HG02588 (cell line): ENCODE results near the gene CNTRL.
"Not testable (repeated sequence)": the region's sequence is repeated elsewhere in the genome, so short reads cannot be mapped to it uniquely, and the experiment has no call there.

Experiments
- ATAC-seq: cut with Tn5 transposase; IDR thresholded peaks from one replicate; pipeline ENCODE4 v1.9.1; 2021; ENCODE audit warnings: mild to moderate bottlenecking, moderate library complexity; ENCODE audit not compliant: unreplicated experiment

Gene CNTRL

DNA sequence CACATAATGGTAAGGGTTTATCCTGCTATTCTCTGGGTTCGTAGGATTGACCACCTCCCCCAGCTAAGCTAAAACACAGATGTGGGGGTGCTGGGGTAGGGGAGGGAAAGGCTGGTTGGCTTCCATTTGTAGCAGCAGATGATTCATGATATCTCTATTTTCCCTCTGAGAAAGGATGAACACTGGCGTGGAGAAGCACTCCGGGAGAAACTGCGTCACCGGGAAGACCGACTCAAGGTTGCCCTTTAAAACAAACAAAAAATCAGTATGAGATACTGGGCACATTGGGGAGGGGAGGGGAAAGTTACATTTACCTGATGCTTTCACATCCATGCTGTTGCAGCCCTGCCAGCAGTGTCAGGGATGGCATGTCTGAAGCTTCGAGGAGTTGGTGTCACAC lies 98.7 kb downstream of the CNTRL start:
- ATAC-seq = no peak

DNA sequence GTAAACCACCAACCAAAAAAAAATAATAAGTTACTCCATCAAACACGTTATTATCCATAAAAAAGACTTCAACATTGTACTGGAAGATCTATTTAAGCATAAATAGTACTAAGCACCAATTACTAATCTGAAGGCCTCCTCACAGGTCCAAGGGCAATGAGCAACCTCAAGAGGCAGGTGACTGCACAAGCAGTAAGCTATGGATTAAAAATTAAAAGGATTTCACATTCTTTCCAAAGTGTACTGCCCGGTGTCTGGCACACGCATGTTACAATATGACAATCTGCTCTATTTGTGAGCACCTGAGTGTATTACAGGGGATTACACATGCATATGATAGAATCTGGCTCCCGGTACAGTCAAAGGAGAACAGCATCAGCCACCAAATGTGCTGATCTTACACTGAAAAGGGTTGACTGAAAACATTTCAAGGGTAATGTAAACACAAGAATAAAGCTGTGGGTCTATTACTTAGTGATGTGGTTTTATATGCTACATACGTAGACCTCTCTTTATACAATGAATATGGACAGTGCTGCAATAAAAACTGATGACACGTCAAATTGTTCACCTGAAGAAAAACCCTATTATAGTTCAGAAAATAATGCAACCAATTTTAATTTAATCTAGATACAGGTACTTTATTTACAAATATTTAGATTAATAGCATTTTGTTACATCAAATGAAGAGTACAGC lies 104.1 kb downstream of the CNTRL start:
- ATAC-seq = no peak

DNA sequence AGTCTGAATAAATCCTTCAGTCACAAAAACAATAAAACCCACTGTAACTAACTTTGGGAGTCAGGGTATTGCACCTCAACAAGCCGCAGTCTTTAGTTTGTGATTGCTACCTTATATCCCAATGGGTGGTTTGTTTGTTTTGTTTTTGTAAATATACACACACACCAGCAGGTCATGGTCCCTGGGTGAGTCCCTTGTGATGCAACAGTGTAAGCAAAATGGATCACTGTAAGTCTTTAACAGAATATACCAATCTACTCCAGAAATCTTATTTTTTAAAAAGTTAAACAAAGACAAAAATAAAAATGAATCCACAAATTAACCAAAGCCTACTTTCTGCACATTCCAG lies 104.6 kb downstream of the CNTRL start:
- not testable (repeated sequence) for ATAC-seq

DNA sequence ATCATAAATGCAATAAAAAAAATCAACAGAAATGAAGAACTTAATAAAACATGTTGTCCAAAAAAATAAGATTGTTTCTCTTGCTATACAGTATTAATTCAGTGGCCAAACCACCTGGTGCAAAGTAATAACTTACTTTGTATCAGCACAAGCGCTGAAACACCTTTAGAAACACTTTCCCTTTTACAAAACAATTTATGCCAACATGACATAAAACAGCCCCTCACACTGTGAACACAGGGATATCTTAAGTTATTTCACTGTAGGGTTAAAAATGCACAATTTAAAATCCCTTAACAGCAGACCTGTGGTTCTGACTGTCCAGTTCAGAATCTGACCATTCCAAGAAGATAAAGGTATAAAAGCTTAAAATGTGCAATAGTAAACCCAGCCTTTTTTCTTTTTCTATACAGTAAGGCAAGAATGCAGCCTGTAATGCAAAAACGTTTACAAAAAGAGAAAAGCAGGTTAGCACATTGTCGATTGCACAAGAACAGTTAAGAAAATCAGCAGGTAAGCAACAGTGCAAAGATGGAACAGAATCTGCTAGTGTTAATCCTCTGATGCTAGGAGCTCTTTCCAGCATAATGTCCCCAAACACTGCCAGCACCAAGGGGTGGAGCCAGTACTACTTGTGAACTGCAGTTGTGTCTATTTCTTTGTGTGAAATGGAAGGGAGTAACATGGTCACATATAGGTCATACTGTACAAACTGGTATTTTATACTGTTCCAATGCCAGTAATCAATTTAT lies 105.4 kb downstream of the CNTRL start:
- ATAC-seq = no peak

DNA sequence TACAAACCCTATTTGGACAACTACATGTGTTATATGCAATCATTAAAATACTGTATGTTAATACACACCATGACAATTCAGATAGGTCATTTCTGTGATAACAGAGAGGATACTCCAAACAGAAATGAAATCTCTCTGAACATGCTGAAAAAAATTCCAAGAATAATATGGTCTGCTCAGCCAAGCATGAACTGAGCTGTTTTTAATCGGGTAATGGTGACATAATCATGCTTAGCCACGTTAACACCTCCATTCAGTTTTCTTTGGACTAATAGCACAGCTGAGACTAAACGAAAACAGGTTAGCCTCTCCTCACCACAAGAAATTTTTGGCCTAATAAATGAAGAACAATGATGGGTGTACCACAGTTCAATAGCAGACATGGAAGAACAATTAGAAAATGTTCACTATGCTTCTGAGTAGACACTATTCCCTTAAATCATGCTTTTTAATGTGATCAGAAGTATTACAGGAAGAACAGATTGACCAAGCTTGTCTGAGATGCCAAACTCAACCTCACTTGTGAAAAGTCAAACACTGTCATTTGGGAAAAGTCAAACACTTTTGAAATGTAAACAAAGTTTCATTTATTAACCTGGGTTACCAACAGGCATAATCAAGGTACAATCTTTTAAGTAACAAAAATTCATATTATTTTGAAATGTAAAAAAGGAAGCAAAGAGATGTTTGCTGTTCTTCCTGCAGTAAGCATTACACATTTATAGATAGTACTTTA lies 107.5 kb downstream of the CNTRL start:
- no peak for ATAC-seq

DNA sequence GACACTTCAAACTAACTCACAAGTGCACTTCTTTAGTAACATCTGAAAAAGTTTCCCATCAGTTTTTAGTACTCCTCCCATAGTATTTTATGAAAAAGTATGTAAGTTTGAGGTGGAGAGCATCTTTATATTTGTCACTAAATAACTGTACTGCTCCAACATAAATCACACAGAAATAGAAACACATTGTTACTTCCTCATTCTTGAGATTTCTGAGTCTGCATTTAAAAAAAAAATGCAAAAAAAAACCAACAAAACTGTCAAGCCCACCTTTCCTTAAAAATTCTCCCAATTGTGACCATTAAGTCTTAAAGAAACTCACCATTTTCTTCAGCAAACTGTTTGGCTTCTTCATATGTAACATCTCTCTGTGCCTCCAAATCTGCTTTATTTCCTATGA lies 108.2 kb downstream of the CNTRL start:
- ATAC-seq = no peak

DNA sequence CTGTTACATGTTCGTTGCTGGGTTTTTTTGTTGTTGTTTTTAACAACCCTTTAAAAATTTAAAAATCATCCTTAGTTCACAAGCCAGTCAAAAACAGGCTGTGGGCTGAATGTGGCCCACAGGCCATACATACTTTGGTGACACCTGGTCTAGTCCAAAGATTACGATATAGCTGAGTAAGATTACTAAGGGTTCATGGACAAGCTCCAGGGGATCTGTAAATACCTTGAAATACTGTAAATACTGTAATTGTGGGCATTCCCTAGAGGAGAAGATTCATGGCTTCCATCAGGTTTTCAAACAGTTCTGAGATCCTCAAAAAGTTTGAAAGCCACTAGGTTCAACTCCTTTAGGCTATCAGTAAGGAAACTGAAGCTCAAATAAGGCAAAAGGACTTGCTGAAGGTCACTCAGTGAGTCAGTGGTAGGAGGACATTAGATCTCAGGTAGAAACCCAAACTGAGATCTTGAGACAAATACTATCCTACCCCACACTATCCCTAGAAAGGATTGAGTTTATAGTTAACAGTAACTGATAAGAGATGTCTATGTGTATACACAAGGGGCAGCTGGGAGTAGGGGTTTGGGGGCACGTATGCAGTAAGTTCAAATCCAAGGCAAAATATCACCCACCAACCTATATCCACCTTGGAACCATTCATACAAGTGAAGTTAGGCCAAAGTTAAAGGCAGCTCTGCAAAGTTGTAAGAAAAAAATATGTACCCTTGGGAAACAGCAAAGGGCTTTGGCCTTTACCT lies 109.1 kb downstream of the CNTRL start:
- ATAC-seq = no peak

DNA sequence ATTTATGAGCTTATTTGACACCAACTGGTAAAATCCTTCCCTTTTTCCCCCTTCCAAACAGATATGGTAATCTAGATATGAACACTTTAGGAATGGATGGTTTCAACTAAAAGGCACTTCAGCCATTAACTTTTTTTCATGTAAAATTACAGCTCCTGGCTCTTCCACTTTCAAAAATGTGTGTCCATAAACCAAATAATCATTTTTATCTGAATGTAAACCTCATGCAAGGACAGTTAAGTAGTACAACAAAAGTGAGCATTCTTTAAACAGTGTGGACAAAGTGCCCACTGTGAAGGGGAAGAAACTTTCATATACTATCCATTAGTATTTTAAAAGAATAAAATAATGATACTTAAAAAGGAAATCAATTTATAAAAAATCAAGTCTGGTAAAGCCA lies 109.7 kb downstream of the CNTRL start:
- ATAC-seq = no peak

DNA sequence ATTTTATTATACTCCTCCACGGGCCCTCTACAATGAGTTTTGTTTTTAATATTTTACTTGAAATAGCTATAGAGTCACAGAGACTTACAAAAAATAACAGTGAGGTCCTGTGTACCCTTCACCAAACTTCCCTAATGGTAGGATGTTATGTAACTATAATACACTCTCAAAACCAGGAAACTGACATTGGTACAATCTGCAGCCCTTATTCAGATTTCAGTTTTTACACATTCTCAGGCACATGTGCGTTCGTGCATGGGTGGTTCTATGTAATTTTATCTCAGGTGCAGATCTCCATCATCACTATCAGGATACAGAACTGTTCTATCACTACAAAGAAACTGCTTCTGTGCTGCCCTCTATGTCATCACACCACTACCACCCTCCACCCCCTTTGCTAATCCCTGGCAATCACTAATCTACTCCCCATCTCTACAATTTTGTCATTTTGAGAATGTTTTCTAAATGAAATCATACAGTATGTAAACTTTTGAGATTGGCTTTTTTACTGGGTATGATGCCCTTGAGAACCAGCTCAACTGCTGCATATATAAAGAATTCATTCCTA lies 110.5 kb downstream of the CNTRL start:
- ATAC-seq = no peak

DNA sequence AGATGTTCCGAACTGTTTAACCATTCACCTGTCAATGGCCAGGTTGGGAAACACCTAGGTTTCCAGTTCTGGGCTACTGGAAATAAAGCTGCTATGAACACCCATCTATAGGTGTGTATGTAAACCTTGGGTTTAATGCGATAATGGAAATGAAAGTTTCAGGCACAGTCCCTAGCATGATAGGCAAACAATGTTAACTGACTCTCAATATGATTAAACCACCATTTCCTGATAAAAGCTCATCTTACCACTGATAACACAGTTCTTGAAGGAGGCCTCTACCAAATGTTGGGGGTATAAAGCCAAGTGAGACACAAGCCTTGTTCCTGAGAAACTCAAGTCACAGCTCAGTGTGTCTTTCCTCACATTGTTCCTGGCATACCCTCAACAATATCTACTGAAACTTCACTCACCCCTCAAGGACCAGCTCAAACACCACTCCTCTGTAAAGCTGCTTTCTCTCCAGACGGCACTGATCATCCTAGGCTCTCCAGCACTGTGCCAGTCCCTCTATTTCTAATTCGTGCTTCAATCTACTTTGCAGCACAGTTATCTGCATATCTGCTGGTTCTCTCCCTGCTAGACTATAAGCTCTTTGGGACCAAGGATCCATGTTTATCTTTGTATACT lies 111.1 kb downstream of the CNTRL start:
- ATAC-seq = no peak

DNA sequence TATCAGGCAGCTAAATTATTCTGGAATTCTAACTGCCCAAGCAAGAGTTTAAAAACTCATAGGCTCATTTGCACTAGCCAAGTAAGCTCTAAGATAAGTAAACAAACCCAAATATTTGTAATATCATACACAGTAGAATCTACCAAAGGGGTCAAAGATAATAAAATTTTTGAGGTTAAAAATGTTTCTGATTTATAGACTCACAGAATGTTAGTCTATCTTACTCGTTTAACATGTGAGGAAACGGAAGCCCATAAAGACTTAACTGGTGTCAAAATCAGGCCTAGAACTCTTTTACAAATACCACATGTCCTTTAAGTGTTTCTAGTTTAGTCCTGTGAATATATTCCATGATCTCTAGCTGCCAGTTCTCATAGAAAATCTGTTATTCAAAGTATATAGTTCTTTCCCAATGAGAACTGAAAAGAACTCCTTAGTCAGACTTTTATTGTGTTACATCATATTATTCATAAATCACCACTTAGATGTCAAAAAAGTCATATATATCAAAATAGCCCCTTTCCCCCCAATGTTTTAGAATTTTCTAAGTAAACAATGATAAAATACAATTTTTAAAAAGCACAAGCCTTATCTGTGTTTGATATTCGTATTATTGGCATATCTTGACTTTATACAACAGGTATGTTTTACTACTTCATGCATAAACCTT lies 113.0 kb downstream of the CNTRL start:
- no peak for ATAC-seq

DNA sequence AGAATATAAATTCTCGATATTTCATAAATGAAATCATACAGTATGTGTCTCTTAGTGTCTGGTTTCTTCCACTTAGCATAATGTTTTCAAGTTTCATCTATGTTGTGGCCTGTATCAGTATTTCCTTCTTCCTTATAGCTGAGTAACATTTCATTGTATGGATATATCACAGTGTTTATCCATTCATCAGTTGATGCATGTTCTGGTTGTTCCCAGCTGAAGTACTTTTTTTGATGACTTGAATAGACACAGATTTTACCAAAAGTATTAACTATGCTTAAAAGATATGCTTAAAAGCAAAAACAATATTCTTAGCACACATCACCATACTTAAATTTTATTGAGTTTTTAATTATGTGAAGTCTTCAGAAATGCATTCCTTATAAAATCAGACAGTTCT lies 114.3 kb downstream of the CNTRL start:
- ATAC-seq = no peak

DNA sequence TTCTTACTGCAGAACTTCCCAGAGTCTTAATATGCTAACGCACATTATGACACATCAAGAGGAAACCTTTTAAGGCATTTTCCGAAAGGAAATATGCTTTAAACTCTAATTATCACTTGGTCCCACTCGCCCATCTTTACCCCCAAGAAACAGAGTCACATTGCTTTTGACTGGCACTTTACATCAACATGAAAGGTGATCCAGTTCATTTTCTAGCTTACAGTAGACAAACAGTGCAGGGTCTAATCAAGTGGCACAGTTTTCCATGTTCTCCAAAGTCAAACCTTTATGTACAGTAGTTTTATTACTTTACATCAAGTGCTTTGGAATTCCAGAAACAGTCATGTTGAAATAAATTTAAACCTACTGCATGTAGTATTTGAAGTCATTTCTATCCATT lies 114.9 kb downstream of the CNTRL start:
- ATAC-seq = no peak

DNA sequence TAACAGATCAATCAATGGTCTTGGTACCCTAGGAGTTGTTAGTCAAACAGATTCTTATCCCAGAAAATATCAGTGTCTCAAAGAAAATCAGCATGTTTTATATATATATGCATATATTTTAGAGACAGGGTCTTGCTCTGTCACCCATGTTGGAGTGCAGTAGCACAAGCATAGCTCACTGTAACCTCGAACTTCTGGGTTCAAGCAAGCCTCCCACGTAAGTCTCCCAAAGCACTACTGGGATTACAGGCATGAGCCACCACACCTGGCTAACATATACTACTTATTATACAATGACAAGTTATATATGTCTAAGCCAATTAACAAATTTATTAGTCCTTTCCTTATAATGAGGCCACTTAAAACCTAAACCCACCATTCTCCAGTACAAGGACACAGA lies 116.5 kb downstream of the CNTRL start:
- ATAC-seq = no peak

DNA sequence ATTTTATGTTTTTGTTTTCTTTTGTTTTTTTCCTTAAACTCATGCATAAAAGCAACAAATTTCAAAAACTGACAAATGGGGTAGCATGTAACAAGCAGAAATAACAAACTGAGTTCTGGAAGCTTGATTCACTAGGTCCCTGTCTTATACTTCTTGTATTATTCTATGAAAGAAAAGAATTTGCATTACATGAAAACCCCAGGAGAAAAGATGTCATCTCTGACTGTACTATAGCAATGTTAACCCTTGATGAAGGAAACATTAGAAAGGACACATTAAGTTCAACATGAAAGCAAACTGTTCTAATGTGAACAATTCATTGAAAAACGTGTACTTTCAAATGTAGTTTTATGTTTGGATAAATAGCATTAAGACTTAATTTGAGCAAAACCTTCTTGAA lies 117.8 kb downstream of the CNTRL start:
- ATAC-seq = no peak

DNA sequence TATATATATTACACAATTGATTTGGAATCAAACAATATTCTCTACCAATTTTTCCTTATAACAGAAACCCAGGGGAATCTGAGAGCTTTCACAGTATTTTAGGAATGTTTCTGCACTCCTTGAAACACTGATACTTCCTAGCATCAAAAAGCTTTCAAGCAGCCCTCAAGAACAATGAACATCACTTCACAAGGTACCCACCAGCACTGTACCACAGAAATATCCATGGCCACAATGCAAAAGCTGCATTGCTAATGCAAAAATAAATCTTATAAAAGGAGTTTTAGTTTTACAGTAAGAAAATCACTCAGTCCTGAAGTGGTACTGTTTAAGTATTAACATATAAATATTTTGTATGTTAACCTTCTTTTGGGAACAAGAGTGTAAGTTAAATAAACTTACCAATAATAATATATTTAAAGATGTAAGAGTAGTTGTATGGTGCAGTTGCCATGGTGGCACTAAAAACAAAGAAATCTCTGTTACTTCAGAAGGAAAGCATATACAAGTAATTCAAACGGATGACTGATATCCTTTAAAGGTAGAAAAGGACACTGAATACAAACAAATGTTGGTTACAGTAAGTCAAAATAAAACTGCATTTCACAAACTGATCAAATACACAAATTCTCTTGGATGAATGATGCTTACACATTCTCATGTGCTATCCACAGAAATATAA lies 118.3 kb downstream of the CNTRL start:
- no peak for ATAC-seq

DNA sequence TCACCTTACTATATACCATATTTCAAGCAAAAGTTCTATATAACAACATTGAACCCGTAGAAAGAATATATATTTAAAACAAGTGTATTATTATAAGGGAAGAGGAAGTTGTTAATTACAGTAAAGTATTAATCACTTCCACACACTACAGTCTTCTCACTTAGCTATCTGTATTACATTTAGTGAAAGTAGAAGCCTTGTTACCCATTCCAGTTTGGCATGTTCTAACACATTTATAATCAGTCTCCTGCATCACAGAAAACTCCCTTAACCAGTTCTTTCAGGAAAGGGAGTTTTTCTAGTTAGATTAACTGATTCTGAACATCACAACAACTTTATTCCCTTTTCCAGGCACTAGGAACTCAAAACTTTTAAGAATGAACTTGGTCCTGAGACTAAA lies 120.0 kb downstream of the CNTRL start:
- no peak for ATAC-seq

DNA sequence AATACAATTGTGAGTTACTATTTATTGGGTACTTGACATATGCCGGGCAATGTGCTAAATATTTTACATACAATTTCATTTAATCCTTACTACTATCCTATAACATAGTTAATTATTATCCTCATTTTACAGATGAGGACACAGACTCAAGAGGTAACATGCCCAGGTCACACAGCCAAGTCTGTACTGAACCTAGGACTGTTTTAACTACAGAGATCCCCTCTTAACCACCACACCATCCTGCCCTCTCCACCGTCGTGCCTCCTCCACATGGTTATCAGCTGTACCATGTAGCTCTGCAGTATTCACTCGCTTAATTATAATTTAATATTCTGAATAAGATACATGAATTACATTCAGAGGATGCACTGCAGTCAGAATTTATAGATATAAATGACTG lies 121.6 kb downstream of the CNTRL start:
- ATAC-seq = peak; percentile 42

DNA sequence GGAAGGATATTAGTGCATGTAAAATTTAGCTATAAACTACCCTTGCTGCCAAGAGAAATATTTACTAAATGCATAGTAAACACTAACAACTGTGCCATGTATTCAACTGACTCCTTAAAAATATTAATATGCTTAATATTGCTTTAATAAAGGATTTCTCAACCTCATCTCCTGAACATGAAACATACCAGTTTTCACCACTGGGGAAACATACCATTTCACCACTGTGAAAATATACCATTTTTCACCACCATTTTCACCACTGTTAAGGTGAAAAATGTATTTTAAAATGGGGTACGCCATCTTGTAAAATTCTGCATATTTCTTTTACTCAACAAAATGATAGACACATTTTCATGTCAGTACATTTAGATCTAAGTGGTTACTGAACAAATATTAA lies 122.4 kb downstream of the CNTRL start:
- no peak for ATAC-seq
